Lower leg skin (tissue), 3 donors: Measurements from ENCODE around the gene COA8.

Experiments
- POLR2A ChIP-seq, 2 donors: fragments of 450-650 bp; IDR thresholded peaks; one replicate each; pipeline ENCODE4 v1.6.1; 2016 to 2017; ENCODE audit warnings: antibody characterized with exemption in 2 of 2, mild to moderate bottlenecking in 1 of 2, moderate library complexity in 1 of 2
- TF ChIP-seq, protein P1 (sequence below), 3 donors: fragments of 450-650 bp; IDR thresholded peaks; one replicate each; pipeline ENCODE4 v1.5.1; 2016; ENCODE audit warnings: antibody characterized with exemption in 3 of 3, mild to moderate bottlenecking in 3 of 3, moderate library complexity in 2 of 3

GRCh38 chr14:103621860-103622259 is 59.1 kb downstream of the COA8 start:
- TF ChIP-seq POLR2A (IDR thresholded peaks at IDR 0.05): no peak
- TF ChIP-seq, protein P1, sequence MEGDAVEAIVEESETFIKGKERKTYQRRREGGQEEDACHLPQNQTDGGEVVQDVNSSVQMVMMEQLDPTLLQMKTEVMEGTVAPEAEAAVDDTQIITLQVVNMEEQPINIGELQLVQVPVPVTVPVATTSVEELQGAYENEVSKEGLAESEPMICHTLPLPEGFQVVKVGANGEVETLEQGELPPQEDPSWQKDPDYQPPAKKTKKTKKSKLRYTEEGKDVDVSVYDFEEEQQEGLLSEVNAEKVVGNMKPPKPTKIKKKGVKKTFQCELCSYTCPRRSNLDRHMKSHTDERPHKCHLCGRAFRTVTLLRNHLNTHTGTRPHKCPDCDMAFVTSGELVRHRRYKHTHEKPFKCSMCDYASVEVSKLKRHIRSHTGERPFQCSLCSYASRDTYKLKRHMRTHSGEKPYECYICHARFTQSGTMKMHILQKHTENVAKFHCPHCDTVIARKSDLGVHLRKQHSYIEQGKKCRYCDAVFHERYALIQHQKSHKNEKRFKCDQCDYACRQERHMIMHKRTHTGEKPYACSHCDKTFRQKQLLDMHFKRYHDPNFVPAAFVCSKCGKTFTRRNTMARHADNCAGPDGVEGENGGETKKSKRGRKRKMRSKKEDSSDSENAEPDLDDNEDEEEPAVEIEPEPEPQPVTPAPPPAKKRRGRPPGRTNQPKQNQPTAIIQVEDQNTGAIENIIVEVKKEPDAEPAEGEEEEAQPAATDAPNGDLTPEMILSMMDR (IDR thresholded peaks at IDR 0.05): no peak
